Measurements from ENCODE around the gene ALDOB. TPM values are rescaled to one million over a fixed set of nuclear protein-coding genes. Genes with fewer than 3 reads are reported as not detected.
A peak's percentile ranks its signal among the peaks of the same experiment; 100 is the strongest.

Gene ALDOB
- total and polyA plus RNA-seq, 4 donors = 527 to 2,132 (median 1,808) TPM

DNA sequence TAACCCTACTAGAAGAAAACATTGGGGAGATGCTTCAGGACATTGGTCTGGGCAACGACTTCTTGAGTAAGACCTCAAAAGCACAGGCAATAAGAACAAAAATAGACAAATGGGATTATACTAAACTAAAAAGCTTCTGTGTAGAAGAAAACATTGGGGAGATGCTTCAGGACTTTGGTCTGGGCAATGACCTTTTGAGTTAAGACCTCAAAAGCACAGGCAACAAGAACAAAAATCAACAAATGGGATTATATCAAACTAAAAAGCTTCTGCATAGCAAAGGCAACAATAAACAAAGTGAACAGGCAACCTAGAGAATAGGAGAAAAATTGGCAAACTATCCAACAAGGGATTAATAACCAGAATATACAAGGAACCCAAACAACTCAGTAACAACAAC is 40.9 kb downstream of the ALDOB start:
- H3K27ac ChIP-seq (ENCODE audit: low read depth in 1 of 2, low read length in 2 of 2) = no peak overlapping the region
- no peak overlapping the region for H3K4me3 ChIP-seq (ENCODE audit: low read depth in 1 of 3, low read length in 3 of 3)
- no peak for TF ChIP-seq REST (IDR thresholded peaks at IDR 0.05)
- TF ChIP-seq JUND (IDR thresholded peaks at IDR 0.05) = no peak
- peak; percentile 27 for TF ChIP-seq SP1 (IDR thresholded peaks at IDR 0.05)
- no peak for TF ChIP-seq ZBTB33 (IDR thresholded peaks at IDR 0.05)
- TF ChIP-seq HNF4A (conservative IDR thresholded peaks at IDR 0.05) = peak; percentile 59 to 77
- no peak for TF ChIP-seq ATF3 (IDR thresholded peaks at IDR 0.05)
- no peak for TF ChIP-seq YY1 (IDR thresholded peaks at IDR 0.05)
- TF ChIP-seq RXRA (IDR thresholded peaks at IDR 0.05) = peak; percentile 35 to 63
- TF ChIP-seq HNF4G (IDR thresholded peaks at IDR 0.05) = peak; percentile 36
- H3K27me3 ChIP-seq (ENCODE audit: control insufficient read depth in 4 of 4, insufficient read depth in 4 of 4, low read length in 3 of 4) = no peaks in the 10 kb centered on the region
- no peaks in the 10 kb centered on the region for H3K9me3 ChIP-seq (ENCODE audit: control insufficient read depth in 4 of 4, low read length in 3 of 4)
- 66% methylated on average over 1 of the region's 1 CpG for WGBS
- H3K36me3 ChIP-seq (ENCODE audit: control insufficient read depth in 4 of 4, insufficient read depth in 3 of 4, low read depth in 1 of 4, low read length in 3 of 4) = peaks cover 0 to 14% (median 11%) of the 10 kb centered on the region in 4 donors
- peaks cover 5 to 34% (median 18%) of the 10 kb centered on the region in 4 donors for H3K4me1 ChIP-seq (ENCODE audit: control insufficient read depth in 4 of 4, insufficient read depth in 4 of 4, low read length in 3 of 4)
- DNase-seq (ENCODE audit: low spot score) = no peak
- no peak overlapping the region for H3K9ac ChIP-seq (ENCODE audit: low read depth in 1 of 2, low read length in 2 of 2)

- Histone ChIP-seq H3K4me1 (ENCODE audit: control insufficient read depth in 4 of 4, insufficient read depth in 4 of 4, low read length in 3 of 4) (peaks cover 5 to 35% (median 21%) of the 10 kb centered on the region in 4 donors), H3K4me3 (ENCODE audit: low read depth in 1 of 3, low read length in 3 of 3) (no peak overlapping the region), H3K27ac (ENCODE audit: low read depth in 1 of 2, low read length in 2 of 2) (no peak overlapping the region), H3K36me3 (ENCODE audit: control insufficient read depth in 4 of 4, insufficient read depth in 3 of 4, low read depth in 1 of 4, low read length in 3 of 4) (peaks cover 0 to 24% (median 20%) of the 10 kb centered on the region in 4 donors), H3K27me3 (ENCODE audit: control insufficient read depth in 4 of 4, insufficient read depth in 4 of 4, low read length in 3 of 4) (no peaks in the 10 kb centered on the region), H3K9me3 (ENCODE audit: control insufficient read depth in 4 of 4, low read length in 3 of 4) (no peaks in the 10 kb centered on the region), H3K9ac (ENCODE audit: low read depth in 1 of 2, low read length in 2 of 2) (no peak overlapping the region)
- no peak for DNase-seq (ENCODE audit: low spot score)
- 98% methylated on average over 3 of the region's 3 CpGs for WGBS
- TF ChIP-seq, protein P1, sequence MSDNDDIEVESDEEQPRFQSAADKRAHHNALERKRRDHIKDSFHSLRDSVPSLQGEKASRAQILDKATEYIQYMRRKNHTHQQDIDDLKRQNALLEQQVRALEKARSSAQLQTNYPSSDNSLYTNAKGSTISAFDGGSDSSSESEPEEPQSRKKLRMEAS (IDR thresholded peaks at IDR 0.05) = no peak
- no peak for TF ChIP-seq HNF4G (IDR thresholded peaks at IDR 0.05)
- TF ChIP-seq FOXA2 (IDR thresholded peaks at IDR 0.05) = no peak
- no peak for TF ChIP-seq JUND (IDR thresholded peaks at IDR 0.05)
- no peak for TF ChIP-seq REST (IDR thresholded peaks at IDR 0.05)
- no peak for TF ChIP-seq EGR1 (IDR thresholded peaks at IDR 0.05; ENCODE audit: low read depth in 2 of 2)
- no peak for TF ChIP-seq TAF1 (conservative IDR thresholded peaks at IDR 0.05)
- TF ChIP-seq FOXA1 (IDR thresholded peaks at IDR 0.05) = no peak
- no peak for TF ChIP-seq ZBTB33 (IDR thresholded peaks at IDR 0.05)
- no peak for TF ChIP-seq CTCF (IDR thresholded peaks at IDR 0.05; ENCODE audit: low read depth, low read length, missing input control)
- TF ChIP-seq NR2F2 (IDR thresholded peaks at IDR 0.05) = no peak
Measured at GRCh38 chr9:101393135-101393534, 42.4 kb downstream of the ALDOB start.
